H1 (cell line): ENCODE results near the gene BOD1L2. TPM values are rescaled to one million over a fixed set of nuclear protein-coding genes. Genes with fewer than 3 reads are reported as not detected.

Source experiments
- CTCF ChIA-PET: fragments of 300-600 bp; sonication (Branson Sonifier 250); formaldehyde crosslinking; loops from one replicate; lab custom pipeline; 2021; ENCODE audit not compliant: partially characterized antibody; lab: Charles Lee
- POLR2A ChIA-PET: fragments of 300-600 bp; sonication (Branson Sonifier 250); formaldehyde crosslinking; loops from one replicate; lab custom pipeline; 2021; ENCODE audit warnings: inconsistent platforms; ENCODE audit not compliant: partially characterized antibody; lab: Charles Lee
- DNase-seq, 2 experiments: peaks; one replicate each; pipeline versions ENCODE4 v3.0.0 to v3.0.0-alpha.2; 2010 to 2022; ENCODE audit warnings: low spot score in 2 of 2, low read depth in 1 of 2, mixed read lengths in 1 of 2
- FAIRE-seq: peaks from 2 replicates; lab custom pipeline; 2011; peaks lifted over from hg19 to GRCh38; lab: Jason Lieb, UNC
- H2AFZ ChIP-seq: 2 replicates; pipeline ENCODE4 v1.8.1; 2012; ENCODE audit warnings: low read length, inconsistent platforms
- H2AK5ac ChIP-seq: 2 replicates; pipeline ENCODE4 v1.6.1; 2013; ENCODE audit warnings: low read depth, low read length
- H2BK120ac ChIP-seq: replicated peaks from 2 replicates; pipeline ENCODE3; 2013; ENCODE audit warnings: low read depth, low read length, inconsistent platforms
- H2BK12ac ChIP-seq: 2 replicates; pipeline ENCODE4 v1.6.1; 2013; ENCODE audit warnings: low read depth, low read length
- H2BK15ac ChIP-seq: 2 replicates; pipeline ENCODE4 v1.6.1; 2013; ENCODE audit warnings: low read length
- H2BK20ac ChIP-seq: 2 replicates; pipeline ENCODE4 v1.6.1; 2013; ENCODE audit warnings: low read length
- H2BK5ac ChIP-seq: 2 replicates; pipeline ENCODE4 v1.6.1; 2013; ENCODE audit warnings: low read depth, low read length
- H3K14ac ChIP-seq: 2 replicates; pipeline ENCODE4 v1.6.1; 2013; ENCODE audit warnings: inconsistent platforms; ENCODE audit not compliant: insufficient read length
- H3K18ac ChIP-seq: 2 replicates; pipeline ENCODE4 v1.6.1; 2013; ENCODE audit warnings: low read length; ENCODE audit errors: extremely low read depth
- H3K23ac ChIP-seq: 2 replicates; pipeline ENCODE4 v1.6.1; 2013; ENCODE audit warnings: inconsistent platforms; ENCODE audit not compliant: insufficient read length
- H3K23me2 ChIP-seq: 2 replicates; pipeline ENCODE4 v1.6.1; 2013; ENCODE audit warnings: low read depth, low read length
- H3K27ac ChIP-seq: 2 replicates; pipeline ENCODE4 v1.6.1; 2011; ENCODE audit warnings: low read depth, low read length, inconsistent platforms
- H3K27me3 ChIP-seq, 4 experiments: replicated peaks in 1 of 4; 1 replicate in 1 of 4; 2 replicates in 3 of 4; pipeline versions ENCODE4 v1.6.1 to v1.8.1; 2011 to 2013; ENCODE audit warnings: low read length in 3 of 4, mild to moderate bottlenecking in 3 of 4, inconsistent platforms in 2 of 4, mixed read lengths in 2 of 4, moderate library complexity in 1 of 4; ENCODE audit not compliant: control insufficient read depth in 3 of 4, insufficient read depth in 3 of 4; ENCODE audit errors: extremely low read depth in 1 of 4
- H3K36me3 ChIP-seq, 4 experiments: 2 replicates each; pipeline versions ENCODE4 v1.6.1 to v1.8.1; 2011 to 2013; ENCODE audit warnings: mild to moderate bottlenecking in 4 of 4, low read length in 3 of 4, moderate library complexity in 2 of 4, control low read depth in 1 of 4, inconsistent platforms in 1 of 4; ENCODE audit not compliant: insufficient read depth in 4 of 4, control insufficient read depth in 2 of 4
- H3K4ac ChIP-seq: replicated peaks from 2 replicates; pipeline ENCODE3; 2013; ENCODE audit warnings: low read length, low read depth, mixed read lengths, inconsistent platforms; ENCODE audit not compliant: insufficient read length
- H3K4me1 ChIP-seq, 4 experiments: replicated peaks in 1 of 4; 1 replicate in 1 of 4; 2 replicates in 3 of 4; pipeline versions ENCODE4 v1.6.1 to v1.8.1; 2011 to 2013; ENCODE audit warnings: low read length in 3 of 4, inconsistent platforms in 2 of 4, mixed read lengths in 1 of 4; ENCODE audit not compliant: insufficient read depth in 4 of 4, control insufficient read depth in 3 of 4
- H3K4me2 ChIP-seq, 2 experiments: 2 replicates each; pipeline versions ENCODE4 v1.6.1 to v1.8.1; 2011 to 2013; ENCODE audit warnings: low read depth in 2 of 2, low read length in 2 of 2, control low read depth in 1 of 2, inconsistent platforms in 1 of 2, mild to moderate bottlenecking in 1 of 2; ENCODE audit not compliant: insufficient read depth in 1 of 2
- H3K4me3 ChIP-seq, 4 experiments: fragments of 200-600, 300-600 bp in 1 of 4; sonication (generic), shearing (Covaris generic), sonication (Bioruptor Twin) in 1 of 4; 2 replicates each; pipeline versions ENCODE4 v1.5.1 to v1.8.1; 2011 to 2016; ENCODE audit warnings: low read length in 4 of 4, low read depth in 3 of 4, control low read depth in 2 of 4, inconsistent platforms in 2 of 4, mild to moderate bottlenecking in 2 of 4, mixed read lengths in 1 of 4, moderate library complexity in 1 of 4; ENCODE audit not compliant: insufficient read depth in 2 of 4; ENCODE audit errors: extremely low read depth in 1 of 4
- H3K56ac ChIP-seq: replicated peaks from 2 replicates; pipeline ENCODE3; 2013; ENCODE audit warnings: low read depth, mild to moderate bottlenecking, mixed read lengths, low read length, inconsistent platforms; ENCODE audit not compliant: insufficient read length
- H3K79me1 ChIP-seq: 2 replicates; pipeline ENCODE4 v1.6.1; 2013; ENCODE audit warnings: low read depth, low read length, control low read depth
- H3K79me2 ChIP-seq, 2 experiments: 2 replicates each; pipeline versions ENCODE4 v1.6.1 to v1.8.1; 2012 to 2013; ENCODE audit warnings: low read length in 2 of 2, mild to moderate bottlenecking in 2 of 2, inconsistent platforms in 1 of 2; ENCODE audit not compliant: insufficient read depth in 2 of 2, control insufficient read depth in 1 of 2
- H3K9ac ChIP-seq, 4 experiments: replicated peaks in 1 of 4; 1 replicate in 1 of 4; 2 replicates in 3 of 4; pipeline versions ENCODE4 v1.6.1 to v1.8.1; 2011 to 2013; ENCODE audit warnings: low read depth in 3 of 4, low read length in 3 of 4, control low read depth in 2 of 4, mild to moderate bottlenecking in 2 of 4, moderate library complexity in 2 of 4, inconsistent platforms in 1 of 4; ENCODE audit errors: extremely low read depth in 1 of 4
- H3K9me3 ChIP-seq, 2 experiments: 2 replicates each; pipeline versions ENCODE4 v1.6.1 to v1.8.1; 2012 to 2013; ENCODE audit warnings: mild to moderate bottlenecking in 2 of 2, moderate library complexity in 2 of 2, control low read depth in 1 of 2, inconsistent platforms in 1 of 2, low read depth in 1 of 2, low read length in 1 of 2, mixed read lengths in 1 of 2; ENCODE audit not compliant: insufficient read depth in 2 of 2
- H4K20me1 ChIP-seq, 2 experiments: replicated peaks in 1 of 2; 2 replicates each; pipeline versions ENCODE3 to v1.8.1; 2011 to 2013; ENCODE audit warnings: inconsistent platforms in 2 of 2, low read length in 2 of 2, mild to moderate bottlenecking in 1 of 2; ENCODE audit not compliant: insufficient read depth in 2 of 2, control insufficient read depth in 1 of 2
- H4K5ac ChIP-seq: 2 replicates; pipeline ENCODE4 v1.6.1; 2013; ENCODE audit warnings: low read length, low read depth, mixed read lengths, inconsistent platforms; ENCODE audit not compliant: insufficient read length
- H4K8ac ChIP-seq: 2 replicates; pipeline ENCODE4 v1.8.0; 2013; ENCODE audit warnings: mild to moderate bottlenecking, moderate library complexity, low read length, inconsistent platforms; ENCODE audit not compliant: insufficient read depth; ENCODE audit errors: extremely low read depth
- H4K91ac ChIP-seq: replicated peaks from 2 replicates; pipeline ENCODE3; 2013; ENCODE audit warnings: low read length, mixed read lengths, inconsistent platforms; ENCODE audit not compliant: insufficient read length
- BACH1 ChIP-seq: IDR thresholded peaks from 2 replicates; pipeline ENCODE4 v1.6.1; 2012; ENCODE audit warnings: low read length, improper control_type of control experiment
- EGR1 ChIP-seq: IDR thresholded peaks from 2 replicates; pipeline ENCODE4 v1.6.1; 2011; ENCODE audit warnings: low read depth, low read length, borderline replicate concordance
- HDAC2 ChIP-seq, 2 experiments: fragments of 300-600 bp in 1 of 2; sonication (generic) in 1 of 2; IDR thresholded peaks; 2 replicates each; pipeline ENCODE4 v1.6.1; 2011 to 2012; ENCODE audit warnings: low read depth in 2 of 2, low read length in 2 of 2, mild to moderate bottlenecking in 2 of 2, moderate library complexity in 2 of 2, borderline replicate concordance in 1 of 2, inconsistent platforms in 1 of 2
- HDAC6 ChIP-seq: IDR thresholded peaks from one replicate; pipeline ENCODE4 v1.7.1; 2012; ENCODE audit warnings: low read depth, mild to moderate bottlenecking, inconsistent platforms, low read length, moderate library complexity
- POU5F1 ChIP-seq: IDR thresholded peaks from 2 replicates; pipeline ENCODE4 v1.6.1; 2011; ENCODE audit warnings: low read depth, mild to moderate bottlenecking, low read length, moderate library complexity
- RAD21 ChIP-seq, 2 experiments: IDR thresholded peaks in 1 of 2; conservative IDR thresholded peaks in 1 of 2; 2 replicates each; pipeline ENCODE4 v1.6.1; 2011; ENCODE audit warnings: low read depth in 2 of 2, low read length in 2 of 2, improper control_type of control experiment in 1 of 2, inconsistent platforms in 1 of 2, mild to moderate bottlenecking in 1 of 2, moderate library complexity in 1 of 2
- TAF7 ChIP-seq: optimal IDR thresholded peaks from 2 replicates; pipeline ENCODE3; 2011; ENCODE audit warnings: low read depth, mild to moderate bottlenecking, inconsistent platforms, low read length, moderate library complexity, borderline replicate concordance
- USF2 ChIP-seq: IDR thresholded peaks from 2 replicates; pipeline ENCODE4 v1.6.1; 2011; ENCODE audit warnings: low read length, improper control_type of control experiment
- WGBS, 2 experiments: shearing (Covaris generic) in 1 of 2; methylation state at CpG; one replicate each; pipeline versions ENCODE4 v1.1.6 to v1.1.7; 2013 to 2015; ENCODE audit warnings: low lambda C conversion rate in 2 of 2, mixed read lengths in 2 of 2, inconsistent platforms in 1 of 2, low coverage in 1 of 2, missing lambda C conversion rate in 1 of 2; ENCODE audit not compliant: insufficient replicate concordance in 2 of 2, insufficient coverage in 1 of 2, insufficient read length in 1 of 2; ENCODE audit errors: extremely low coverage in 1 of 2, missing lambda C conversion rate in 1 of 2; 5-methylcytosine and 5-hydroxymethylcytosine counted together
- polyA plus RNA-seq, 7 experiments: library from polyadenylated mRNA; depleted of rRNA in 3 of 7; stranded (reverse) in 5 of 7; unstranded in 2 of 7; fragments of >200 nt in 5 of 7; fragments of 200-250 nt in 2 of 7; gene quantifications; 1 replicate in 5 of 7; 2 replicates in 1 of 7; 4 replicates in 1 of 7; pipeline versions ENCODE4 v1.2.1 to v1.2.3, GENCODE V29; 2011 to 2013; ENCODE audit warnings: missing spikeins in 2 of 7, mixed read lengths in 2 of 7
- total RNA-seq: library from RNA; stranded (reverse); fragmentation: NEBNext Ultra II Directional; extraction: Animal tissue kit (Norgen Biotek cat#: 25700); gene quantifications from 2 replicates; pipeline ENCODE4 v1.2.1, GENCODE V29; 2021

Gene BOD1L2
- total and polyA plus RNA-seq, 2 of the 8 experiments (the other 6 are each of a cell fraction or from before 2014, with no cell fraction given) = not detected

- Histone ChIP-seq H3K27me3 (no peaks in the 10 kb centered on the region), H2BK120ac (no peak overlapping the region), H2BK12ac (no peak overlapping the region), H3K79me2 (no peaks in the 10 kb centered on the region), H3K9ac (no peak overlapping the region), H2AK5ac (no peak overlapping the region), H4K91ac (no peak overlapping the region), H3K23me2 (no peaks in the 10 kb centered on the region), H3K4me2 (no peak overlapping the region), H3K4me3 (no peak overlapping the region), H4K8ac (no peak overlapping the region), H4K20me1 (peaks cover 0 to 1% of the 10 kb centered on the region in 2 experiments), H3K14ac (no peak overlapping the region), H3K23ac (no peak overlapping the region), H4K5ac (no peak overlapping the region), H2BK15ac (no peak overlapping the region), H3K27ac (no peak overlapping the region), H2BK5ac (no peak overlapping the region), H3K18ac (no peak overlapping the region), H3K4me1 (no peaks in the 10 kb centered on the region), H3K4ac (no peak overlapping the region), H3K79me1 (no peaks in the 10 kb centered on the region), H2BK20ac (no peak overlapping the region), H2AFZ (no peak overlapping the region), H3K9me3 (no peaks in the 10 kb centered on the region), H3K36me3 (no peaks in the 10 kb centered on the region), H3K56ac (no peak overlapping the region)
- TF ChIP-seq TAF7 (no peak), POU5F1 (no peak), RAD21 (IDR thresholded peaks at IDR 0.05 in 1 of 2, conservative IDR thresholded peaks at IDR 0.05 in 1 of 2; ENCODE audit: low read depth in 2 of 2, low read length in 2 of 2) (no peak), HDAC6 (no peak), BACH1 (no peak), USF2 (no peak), HDAC2 (IDR thresholded peaks at IDR 0.05; ENCODE audit: borderline replicate concordance in 1 of 2, low read depth in 2 of 2, low read length in 2 of 2) (peak in 1 of 2 experiments; percentile 72; a peak in 1 of 4 replicates), EGR1 (no peak)
- 71% methylated on average over 4 of the region's 4 CpGs; no CpG with 5 or more reads in 1 of the 2 experiments for WGBS, 2 experiments
- FAIRE-seq = no peak
- DNase-seq = no peak
- POLR2A ChIA-PET = no interaction called here
- CTCF ChIA-PET = interaction anchor here (0.7 to 1.9 kb wide), 3 partner anchors 9 to 14 kb away, joined by 3 to 8 read pairs (median 3); no protein-coding TSS in a partner anchor
These were observed 39.6 kb upstream of the BOD1L2 start for GRCh38 chr18:57107140-57107832.
